ENCODE measurements around the gene ZNF275. TPM values are rescaled to one million over a fixed set of nuclear protein-coding genes. Genes with fewer than 3 reads are reported as not detected.

The ZNF275 gene
- total RNA-seq, 1 experiment from 2014 or later, result 5.9 TPM

DNA sequence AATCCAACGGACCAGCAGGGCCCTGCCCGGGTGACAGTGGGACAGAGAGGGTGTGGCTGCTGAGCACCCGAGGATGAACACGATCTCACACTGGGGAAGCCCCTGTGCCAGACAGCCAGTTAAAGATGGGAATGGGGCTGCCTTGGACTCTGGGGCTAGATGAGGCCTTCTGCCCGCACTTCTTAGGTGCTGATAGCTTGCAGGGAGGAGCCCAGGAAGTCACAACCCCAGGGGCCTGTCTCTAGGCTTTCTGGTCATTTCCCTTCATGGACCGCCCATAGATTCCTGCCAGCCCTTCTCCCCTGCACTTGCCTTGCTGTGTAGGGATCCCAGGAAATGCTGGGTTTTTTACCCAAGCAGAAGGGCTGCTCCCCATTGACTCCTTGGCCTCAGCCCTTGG is 6.2 kb downstream of the ZNF275 start:
- H3K27me3 ChIP-seq, result no peaks in the 10 kb centered on the region
- no peak for DNase-seq
- peaks cover 18% of the 10 kb centered on the region for H3K36me3 ChIP-seq
- no peaks in the 10 kb centered on the region for H3K9me3 ChIP-seq
- H3K4me3 ChIP-seq, result no peak overlapping the region

DNA sequence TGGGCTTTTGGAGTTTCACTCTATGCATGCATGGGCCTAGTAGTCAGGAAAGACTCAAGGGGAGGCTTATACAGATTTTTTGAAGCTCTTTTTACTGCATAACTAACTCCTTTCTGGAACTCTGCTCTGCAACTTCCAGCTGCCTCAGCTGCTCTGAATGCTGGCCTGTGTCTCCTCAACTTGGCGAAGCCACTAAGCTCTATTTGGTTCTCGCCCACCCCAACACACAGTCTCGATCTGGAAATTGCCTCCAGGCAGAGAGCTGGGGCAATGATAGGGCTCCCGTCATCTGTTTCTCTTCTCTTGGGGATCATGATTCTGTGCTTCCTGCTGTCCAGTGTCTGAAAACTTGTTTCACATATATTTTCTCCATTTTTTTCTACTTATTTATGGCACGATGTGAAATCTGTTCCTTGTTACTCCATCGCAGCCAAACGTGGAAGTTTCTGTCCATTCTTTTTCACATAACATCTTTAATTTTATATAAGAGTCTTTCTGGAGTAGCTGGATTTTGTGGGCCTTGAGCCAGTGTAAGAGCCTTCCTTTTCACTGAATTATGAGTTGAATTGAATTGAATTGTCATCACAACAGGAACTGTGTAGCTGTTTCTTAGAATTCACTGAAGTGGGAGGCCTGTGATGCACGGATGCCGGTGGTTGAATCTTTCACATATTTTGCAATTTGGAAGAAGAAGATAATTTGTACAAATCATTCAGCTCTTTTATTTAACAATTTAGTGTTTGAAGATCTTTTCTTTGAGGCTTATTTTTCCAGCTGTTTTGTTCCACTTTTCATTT is 9.0 kb downstream of the ZNF275 start:
- Histone ChIP-seq H3K9me3 (no peaks in the 10 kb centered on the region), H3K27me3 (no peaks in the 10 kb centered on the region), H3K4me3 (no peak overlapping the region), H3K36me3 (peaks cover 8% of the 10 kb centered on the region)
- no peak for DNase-seq

DNA sequence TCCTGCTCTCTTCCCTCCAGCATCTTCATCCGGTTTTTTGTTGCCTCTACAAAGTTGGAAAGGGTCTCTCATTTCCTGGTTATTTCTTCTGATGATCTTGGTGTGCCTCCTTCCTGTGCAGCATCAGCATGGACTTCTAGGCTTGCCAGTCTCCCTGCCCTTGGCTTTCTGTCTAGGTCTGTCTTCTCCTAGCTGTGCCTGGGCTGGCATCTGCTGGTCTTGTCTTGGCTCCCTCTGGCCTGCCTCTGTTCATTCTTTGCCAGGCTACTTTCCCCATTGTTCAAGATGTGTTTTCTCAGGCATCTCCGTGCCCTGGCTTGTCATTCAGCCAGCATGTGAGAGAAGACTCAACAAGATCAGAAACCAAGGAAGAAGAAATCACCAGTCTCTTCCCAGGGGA is 9.7 kb downstream of the ZNF275 start:
- no peak overlapping the region for H3K4me3 ChIP-seq
- no peaks in the 10 kb centered on the region for H3K9me3 ChIP-seq
- H3K27me3 ChIP-seq, result no peaks in the 10 kb centered on the region
- DNase-seq, result no peak
- peaks cover 8% of the 10 kb centered on the region for H3K36me3 ChIP-seq

DNA sequence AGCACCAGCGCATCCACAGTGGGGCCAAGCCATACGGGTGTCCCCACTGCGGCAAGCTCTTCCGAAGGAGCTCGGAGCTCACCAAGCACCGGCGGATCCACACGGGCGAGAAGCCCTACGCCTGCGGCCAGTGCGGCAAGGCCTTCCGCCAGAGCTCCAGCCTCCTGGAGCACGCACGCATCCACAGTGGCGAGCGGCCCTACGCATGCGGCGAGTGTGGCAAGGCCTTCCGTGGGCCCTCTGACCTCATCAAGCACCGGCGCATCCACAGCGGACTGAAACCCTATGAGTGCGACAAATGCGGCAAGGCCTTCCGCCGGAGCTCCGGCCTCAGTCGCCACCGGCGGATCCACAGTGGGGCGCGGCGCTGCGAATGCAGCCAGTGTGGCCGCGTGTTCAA is 13.6 kb downstream of the ZNF275 start:
- DNase-seq, result no peak
- no peaks in the 10 kb centered on the region for H3K9me3 ChIP-seq
- peaks cover 3% of the 10 kb centered on the region for H3K36me3 ChIP-seq
- H3K27me3 ChIP-seq, result no peaks in the 10 kb centered on the region
- no peak overlapping the region for H3K4me3 ChIP-seq

DNA sequence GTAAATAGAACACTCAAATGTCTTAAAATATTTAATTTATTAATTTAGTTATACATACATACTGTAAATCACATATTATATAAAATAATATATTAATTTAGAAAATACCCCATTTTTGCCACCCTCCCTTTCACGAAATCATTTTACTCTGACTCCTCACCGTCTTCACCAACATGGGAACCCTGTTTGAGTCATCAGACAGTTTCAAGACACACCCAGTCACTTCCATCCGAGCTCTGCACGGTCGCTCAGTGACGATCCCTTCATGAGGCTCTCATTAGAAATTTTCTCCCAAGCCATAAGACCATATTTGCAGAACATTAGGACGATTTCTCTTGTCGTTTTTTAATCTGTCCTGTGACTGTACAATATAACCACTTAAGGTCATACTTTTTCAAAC is 14.5 kb downstream of the ZNF275 start:
- Histone ChIP-seq H3K27me3 (no peaks in the 10 kb centered on the region), H3K36me3 (peaks cover 3% of the 10 kb centered on the region), H3K9me3 (no peaks in the 10 kb centered on the region), H3K4me3 (no peak overlapping the region)
- DNase-seq, result no peak

DNA sequence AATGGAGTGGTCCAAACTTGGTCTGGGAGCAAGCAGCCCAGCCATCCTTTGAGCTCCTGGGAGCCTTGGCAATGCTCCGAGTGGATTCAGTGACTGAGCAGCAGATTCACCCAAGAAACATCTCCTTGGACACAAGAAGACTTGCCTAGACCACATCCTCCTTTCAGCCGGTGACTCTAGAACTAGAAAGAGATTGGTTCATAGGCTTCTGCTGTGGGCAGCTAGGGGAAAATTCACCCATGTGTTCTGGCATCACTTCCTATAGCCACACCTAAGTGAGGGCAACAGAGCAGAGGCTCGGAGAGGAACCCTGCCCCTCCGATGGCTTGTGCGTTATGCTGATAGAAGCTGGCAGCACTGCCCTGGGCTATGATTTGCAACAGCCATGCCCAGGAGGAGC is 16.0 kb downstream of the ZNF275 start:
- DNase-seq, result no peak
- Histone ChIP-seq H3K36me3 (peaks cover under 1% of the 10 kb centered on the region; the same call in 1 of the 2 replicates), H3K4me3 (no peak overlapping the region), H3K9me3 (no peaks in the 10 kb centered on the region), H3K27me3 (no peaks in the 10 kb centered on the region)

DNA sequence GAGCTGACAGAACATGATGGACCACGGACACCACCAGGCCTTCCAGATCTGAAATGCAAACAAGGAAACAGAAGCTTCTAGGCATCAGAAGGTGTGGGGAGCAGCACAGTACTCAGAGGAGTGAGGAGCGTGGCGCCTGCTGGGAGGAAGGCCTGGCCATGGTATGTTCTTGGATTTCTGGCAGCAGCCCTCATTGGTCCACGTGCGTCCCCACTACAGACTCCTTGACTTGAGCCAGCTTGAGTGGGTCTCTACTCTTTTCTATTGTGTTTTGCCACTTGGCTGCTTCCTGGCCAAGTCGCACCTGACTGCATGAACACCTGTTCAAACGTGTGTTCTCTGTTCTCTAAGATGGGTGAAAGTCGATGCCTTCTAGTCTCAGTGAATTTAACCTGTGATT is 18.0 kb downstream of the ZNF275 start:
- DNase-seq, result no peak
- H3K36me3 ChIP-seq, result no peaks in the 10 kb centered on the region
- H3K27me3 ChIP-seq, result no peaks in the 10 kb centered on the region
- H3K9me3 ChIP-seq, result no peaks in the 10 kb centered on the region
- H3K4me3 ChIP-seq, result no peak overlapping the region

DNA sequence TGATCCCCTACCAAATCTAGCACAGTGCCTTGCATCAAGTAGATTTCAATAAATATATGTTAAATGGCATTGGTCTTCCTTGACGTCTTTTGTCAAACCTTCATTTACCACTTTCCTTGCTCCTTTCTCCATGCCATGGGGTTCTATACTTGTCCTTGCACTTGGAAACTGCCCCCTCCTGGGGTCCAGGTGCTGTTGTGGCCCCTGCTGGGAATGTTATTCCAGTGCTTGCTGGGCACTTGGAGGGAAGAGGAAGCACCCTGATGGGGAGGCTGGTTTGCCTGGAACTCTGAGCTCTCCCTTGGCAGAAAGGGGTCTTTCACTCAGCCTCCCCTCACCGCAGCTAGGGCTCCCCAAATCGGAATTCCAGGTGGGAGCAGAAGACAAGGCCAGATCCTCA is 18.9 kb downstream of the ZNF275 start:
- Histone ChIP-seq H3K4me3 (no peak overlapping the region), H3K36me3 (no peaks in the 10 kb centered on the region), H3K27me3 (no peaks in the 10 kb centered on the region), H3K9me3 (no peaks in the 10 kb centered on the region)
- no peak for DNase-seq

DNA sequence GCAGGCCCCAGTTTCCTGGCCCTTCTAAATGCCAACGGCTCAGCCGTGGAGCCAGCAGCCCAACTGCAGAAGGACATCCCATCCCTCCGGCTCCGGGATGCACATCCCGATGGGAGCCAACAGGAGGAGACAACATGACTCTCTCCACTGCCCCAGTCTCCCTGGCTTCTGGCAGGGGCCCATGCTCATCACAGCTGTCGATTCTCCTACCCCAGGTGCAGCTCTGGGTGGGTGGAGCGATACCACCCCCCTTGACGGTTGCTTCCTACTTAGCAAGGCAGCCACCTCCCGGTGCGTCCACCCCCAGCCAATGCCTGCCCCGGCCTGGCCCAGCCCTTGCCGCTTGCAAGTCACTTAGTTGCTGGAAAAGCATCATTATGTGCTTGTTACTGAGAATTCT is 19.5 kb downstream of the ZNF275 start:
- DNase-seq, result no peak
- Histone ChIP-seq H3K9me3 (no peaks in the 10 kb centered on the region), H3K27me3 (no peaks in the 10 kb centered on the region), H3K36me3 (no peaks in the 10 kb centered on the region), H3K4me3 (no peak overlapping the region)

DNA sequence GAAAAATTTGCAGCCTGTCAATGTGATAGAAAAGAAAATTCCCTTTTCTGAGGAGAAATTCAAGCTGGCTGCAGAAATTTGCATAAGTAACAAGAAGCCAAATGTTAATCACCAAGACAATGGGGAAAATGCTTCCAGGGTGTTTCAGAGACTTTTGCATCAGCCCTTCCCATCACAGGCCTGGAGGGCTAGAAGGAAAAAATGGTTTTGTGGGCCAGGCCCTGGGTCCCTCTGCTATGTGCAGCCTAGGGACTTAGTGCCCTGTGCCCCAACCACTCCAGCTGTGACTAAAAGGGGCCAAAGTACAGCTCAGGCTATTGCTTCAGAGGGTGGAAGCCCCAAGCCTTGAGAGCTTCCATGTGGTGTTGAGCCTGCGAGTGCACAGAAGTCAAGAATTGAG is 23.9 kb downstream of the ZNF275 start:
- Histone ChIP-seq H3K9me3 (no peaks in the 10 kb centered on the region), H3K4me3 (no peak overlapping the region), H3K36me3 (no peaks in the 10 kb centered on the region), H3K27me3 (no peaks in the 10 kb centered on the region)
- no peak for DNase-seq

DNA sequence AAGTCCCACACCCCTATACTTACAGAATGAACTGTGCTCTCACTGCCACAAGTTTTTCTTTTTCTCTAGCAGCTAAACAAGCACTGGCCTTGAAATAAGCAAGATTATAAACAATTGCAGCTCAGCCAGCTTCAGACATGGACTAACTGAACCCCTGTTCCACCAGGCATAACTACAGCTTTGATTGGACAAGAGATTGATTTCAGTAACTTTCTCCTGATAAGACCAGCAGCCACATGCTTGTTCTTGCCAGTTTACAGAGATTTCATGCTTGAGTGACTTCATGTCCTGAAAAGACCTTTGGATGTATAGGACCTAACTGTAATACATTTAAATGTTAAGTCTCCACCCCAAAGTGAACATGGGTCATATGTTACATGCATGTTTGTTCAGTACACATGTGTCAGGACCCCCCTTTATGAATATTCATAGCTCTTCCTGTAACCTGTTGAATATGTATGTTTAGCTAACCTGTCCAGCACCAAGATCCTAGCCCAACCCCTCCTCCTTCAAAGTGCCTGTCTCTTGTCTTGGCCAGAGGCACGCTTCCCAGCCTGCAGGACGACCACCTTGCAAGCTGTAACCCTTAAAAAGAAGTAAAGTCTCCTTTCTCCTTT is 27.9 kb downstream of the ZNF275 start:
- no peak for DNase-seq
- Histone ChIP-seq H3K4me3 (no peak overlapping the region), H3K9me3 (no peaks in the 10 kb centered on the region), H3K27me3 (no peaks in the 10 kb centered on the region), H3K36me3 (no peaks in the 10 kb centered on the region)

DNA sequence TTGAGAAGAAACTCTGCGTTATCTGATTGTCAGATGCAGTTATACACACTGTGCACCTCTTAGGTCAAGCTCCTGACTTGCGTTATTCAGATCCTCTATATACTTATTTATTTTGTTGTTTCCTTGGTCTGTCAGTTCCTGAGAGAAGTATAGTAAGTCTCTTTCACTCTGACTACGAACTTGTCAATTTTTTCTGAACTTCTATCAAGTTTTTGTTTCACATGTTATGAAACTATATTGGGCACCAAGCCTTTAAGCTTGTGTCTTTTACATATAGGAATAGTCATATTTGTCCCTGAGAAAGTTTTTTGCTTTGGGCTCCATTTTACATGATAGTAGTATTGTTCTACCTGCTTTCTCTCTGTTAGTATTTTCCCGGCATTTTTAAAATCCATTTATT is 31.7 kb downstream of the ZNF275 start:
- DNase-seq, result no peak
- H3K9me3 ChIP-seq, result no peaks in the 10 kb centered on the region
- no peaks in the 10 kb centered on the region for H3K27me3 ChIP-seq
- H3K4me3 ChIP-seq, result no peak overlapping the region
- no peaks in the 10 kb centered on the region for H3K36me3 ChIP-seq

DNA sequence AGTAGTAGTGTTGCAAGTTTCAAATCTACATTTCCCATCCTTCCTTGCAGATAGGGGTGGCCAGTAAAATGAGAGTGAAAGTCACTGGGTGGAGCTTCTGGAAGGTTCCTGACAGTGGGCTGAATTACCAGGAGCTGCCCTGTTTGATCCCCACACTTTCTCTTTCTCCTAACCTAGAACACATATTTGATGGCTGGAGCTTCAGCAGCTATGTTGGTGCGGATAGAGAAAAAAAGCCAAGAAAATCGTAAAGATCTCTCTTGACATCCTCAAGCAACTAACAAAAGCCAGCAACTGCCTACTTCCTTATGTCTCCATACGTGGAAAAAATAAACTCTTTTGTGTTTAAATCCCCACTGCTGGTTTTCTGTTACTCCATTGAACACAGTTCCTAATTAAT is 32.2 kb downstream of the ZNF275 start:
- no peak for DNase-seq
- no peaks in the 10 kb centered on the region for H3K27me3 ChIP-seq
- no peaks in the 10 kb centered on the region for H3K36me3 ChIP-seq
- no peak overlapping the region for H3K4me3 ChIP-seq
- no peaks in the 10 kb centered on the region for H3K9me3 ChIP-seq

DNA sequence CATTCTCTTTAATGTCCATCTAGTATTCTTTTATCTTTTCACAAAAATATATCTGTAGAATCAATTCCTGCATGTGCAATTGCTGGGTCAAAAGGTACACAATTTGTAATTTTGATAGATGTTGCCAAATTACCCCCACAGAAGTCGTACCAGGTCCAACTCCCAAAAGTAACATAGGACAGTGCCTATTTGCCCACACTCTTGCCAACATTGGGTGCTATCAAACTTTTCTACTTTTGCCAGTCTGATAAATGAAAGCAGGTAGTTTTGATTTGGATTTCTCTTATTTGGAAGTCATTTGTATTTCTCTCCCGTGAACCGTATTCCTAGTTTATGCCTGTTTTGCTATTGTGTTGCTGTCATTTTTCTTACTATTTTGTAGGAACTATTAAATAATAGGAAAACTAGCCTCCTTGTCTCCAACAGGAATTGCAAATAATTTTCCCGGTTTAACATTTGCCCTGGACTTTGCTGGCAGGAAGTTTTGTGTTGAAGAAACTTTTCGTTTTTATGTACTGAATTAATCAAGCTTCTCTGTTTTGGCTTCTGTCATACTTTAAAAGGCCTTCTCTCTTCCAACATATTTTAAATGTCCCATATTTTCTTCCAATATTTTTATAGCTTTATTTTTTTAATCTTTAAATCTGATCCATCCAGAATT is 33.1 kb downstream of the ZNF275 start:
- no peaks in the 10 kb centered on the region for H3K36me3 ChIP-seq
- no peaks in the 10 kb centered on the region for H3K9me3 ChIP-seq
- H3K4me3 ChIP-seq, result no peak overlapping the region
- DNase-seq, result no peak
- no peaks in the 10 kb centered on the region for H3K27me3 ChIP-seq

DNA sequence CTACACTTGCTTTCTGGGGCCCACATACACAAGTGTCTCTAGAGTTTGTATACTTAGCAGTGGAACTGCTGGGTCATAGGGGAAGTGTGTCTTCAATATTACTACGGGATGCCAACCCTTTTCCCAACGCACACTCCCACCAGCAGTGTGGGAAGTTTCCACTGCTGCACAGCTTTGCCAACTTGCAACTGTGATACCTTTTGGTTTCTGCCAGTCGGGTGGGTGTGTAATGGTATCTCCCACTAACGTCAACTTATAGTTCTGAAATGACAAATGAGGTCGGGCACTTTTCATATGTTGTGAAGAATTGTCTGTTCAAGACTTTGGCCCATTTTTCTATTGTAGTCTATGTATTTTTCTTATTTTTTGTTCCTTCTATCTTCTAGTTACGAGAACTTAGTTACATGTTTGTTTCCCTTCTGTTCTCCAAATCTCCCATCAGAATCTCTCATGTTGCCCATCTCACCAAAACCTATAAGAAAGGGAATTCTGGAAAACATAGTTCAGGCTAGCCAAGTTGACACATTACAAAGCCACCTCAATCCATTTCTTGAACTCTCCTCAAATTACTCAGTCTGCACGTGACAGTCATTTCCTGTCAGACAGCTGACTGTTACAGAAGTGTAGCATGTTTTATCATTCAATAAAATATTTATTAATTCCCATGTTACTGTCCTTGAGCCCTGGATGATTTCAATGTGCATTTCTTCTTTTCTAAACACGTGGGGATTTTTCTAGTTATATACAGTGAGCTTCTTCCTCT is 36.5 kb downstream of the ZNF275 start:
- Histone ChIP-seq H3K4me3 (no peak overlapping the region), H3K27me3 (no peaks in the 10 kb centered on the region), H3K36me3 (no peaks in the 10 kb centered on the region), H3K9me3 (no peaks in the 10 kb centered on the region)
- no peak for DNase-seq

DNA sequence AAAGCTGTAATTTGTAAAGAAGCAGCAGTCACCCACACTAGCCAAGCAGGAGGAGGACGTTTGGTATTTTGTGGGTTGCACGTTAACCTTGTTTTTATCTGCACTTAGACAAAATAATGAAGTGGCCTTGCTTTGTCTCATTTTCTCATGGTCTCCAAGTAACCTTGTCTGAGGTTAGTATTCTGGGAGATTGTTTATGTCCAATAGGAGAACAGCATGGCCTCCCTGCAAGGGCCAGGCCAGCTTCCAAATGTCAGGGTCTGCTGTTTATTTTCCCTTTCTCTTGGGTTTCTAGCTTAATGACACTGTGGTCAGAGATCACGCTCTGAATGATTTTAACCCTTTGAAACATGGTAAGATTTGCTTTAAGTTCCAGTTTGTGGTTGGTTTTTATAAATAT is 37.3 kb downstream of the ZNF275 start:
- H3K27me3 ChIP-seq, result no peaks in the 10 kb centered on the region
- H3K9me3 ChIP-seq, result no peaks in the 10 kb centered on the region
- DNase-seq, result no peak
- H3K36me3 ChIP-seq, result no peaks in the 10 kb centered on the region
- H3K4me3 ChIP-seq, result no peak overlapping the region

DNA sequence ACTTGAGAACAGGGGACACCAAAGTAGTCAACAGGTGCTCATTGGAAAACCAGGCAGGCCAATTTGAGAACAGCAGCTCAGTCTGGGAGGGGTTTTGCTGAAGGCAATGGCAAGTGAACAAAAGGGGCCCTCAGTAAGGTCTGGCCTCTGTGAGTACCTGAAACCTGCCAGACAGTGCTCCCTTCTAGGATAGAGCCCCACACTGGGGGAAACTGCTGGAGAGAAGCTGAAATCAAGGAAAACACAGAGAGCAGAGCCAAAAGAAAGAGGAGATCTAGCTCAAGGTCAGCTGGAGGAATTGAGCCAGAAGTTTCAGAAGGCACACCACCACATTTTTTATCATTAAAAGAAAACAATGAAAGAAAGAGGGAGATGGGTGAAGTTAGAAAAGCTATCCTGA is 39.0 kb downstream of the ZNF275 start:
- DNase-seq, result no peak
- Histone ChIP-seq H3K9me3 (no peaks in the 10 kb centered on the region), H3K4me3 (no peak overlapping the region), H3K27me3 (no peaks in the 10 kb centered on the region), H3K36me3 (no peaks in the 10 kb centered on the region)
